Fibroblast of mammary gland (primary cell): ENCODE results near the gene XYLT1.

Experiments
- DNase-seq: peaks from one replicate; pipeline ENCODE4 v3.0.0-alpha.2; 2010; ENCODE audit warnings: low read depth
- H3K4me3 ChIP-seq: 2 replicates; pipeline ENCODE4 v1.5.1; 2011; ENCODE audit warnings: low read depth, mild to moderate bottlenecking, low read length, moderate library complexity; ENCODE audit not compliant: control insufficient read depth
- TF ChIP-seq, protein P1 (sequence below): conservative IDR thresholded peaks from 2 replicates; pipeline ENCODE4 v1.5.1; 2011; ENCODE audit warnings: low read depth, low read length, inconsistent platforms; ENCODE audit not compliant: control insufficient read depth, insufficient read depth

XYLT1 gene

DNA sequence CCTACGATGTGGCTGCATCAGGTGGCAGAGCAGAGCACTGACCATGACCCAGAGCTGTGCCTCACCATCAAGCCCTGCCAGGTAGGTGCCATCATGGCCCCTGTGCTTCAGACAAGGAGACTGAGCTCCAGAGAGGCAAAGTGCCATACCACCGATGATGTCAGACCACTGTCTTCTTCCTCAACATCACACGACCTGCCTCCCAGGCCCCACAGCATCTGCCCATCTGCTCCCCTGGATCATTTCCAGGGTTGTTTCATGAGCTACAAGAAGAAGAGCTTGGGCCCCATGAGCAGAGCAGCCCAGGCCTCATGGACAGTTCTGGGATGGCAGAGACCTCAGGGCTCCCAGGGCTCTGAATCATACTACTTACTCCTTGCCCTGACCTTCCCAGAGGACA, 9.9 kb downstream of the XYLT1 start:
- TF ChIP-seq, protein P1, sequence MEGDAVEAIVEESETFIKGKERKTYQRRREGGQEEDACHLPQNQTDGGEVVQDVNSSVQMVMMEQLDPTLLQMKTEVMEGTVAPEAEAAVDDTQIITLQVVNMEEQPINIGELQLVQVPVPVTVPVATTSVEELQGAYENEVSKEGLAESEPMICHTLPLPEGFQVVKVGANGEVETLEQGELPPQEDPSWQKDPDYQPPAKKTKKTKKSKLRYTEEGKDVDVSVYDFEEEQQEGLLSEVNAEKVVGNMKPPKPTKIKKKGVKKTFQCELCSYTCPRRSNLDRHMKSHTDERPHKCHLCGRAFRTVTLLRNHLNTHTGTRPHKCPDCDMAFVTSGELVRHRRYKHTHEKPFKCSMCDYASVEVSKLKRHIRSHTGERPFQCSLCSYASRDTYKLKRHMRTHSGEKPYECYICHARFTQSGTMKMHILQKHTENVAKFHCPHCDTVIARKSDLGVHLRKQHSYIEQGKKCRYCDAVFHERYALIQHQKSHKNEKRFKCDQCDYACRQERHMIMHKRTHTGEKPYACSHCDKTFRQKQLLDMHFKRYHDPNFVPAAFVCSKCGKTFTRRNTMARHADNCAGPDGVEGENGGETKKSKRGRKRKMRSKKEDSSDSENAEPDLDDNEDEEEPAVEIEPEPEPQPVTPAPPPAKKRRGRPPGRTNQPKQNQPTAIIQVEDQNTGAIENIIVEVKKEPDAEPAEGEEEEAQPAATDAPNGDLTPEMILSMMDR = no peak
- H3K4me3 ChIP-seq = no peak overlapping the region
- peak; percentile 74 for DNase-seq

DNA sequence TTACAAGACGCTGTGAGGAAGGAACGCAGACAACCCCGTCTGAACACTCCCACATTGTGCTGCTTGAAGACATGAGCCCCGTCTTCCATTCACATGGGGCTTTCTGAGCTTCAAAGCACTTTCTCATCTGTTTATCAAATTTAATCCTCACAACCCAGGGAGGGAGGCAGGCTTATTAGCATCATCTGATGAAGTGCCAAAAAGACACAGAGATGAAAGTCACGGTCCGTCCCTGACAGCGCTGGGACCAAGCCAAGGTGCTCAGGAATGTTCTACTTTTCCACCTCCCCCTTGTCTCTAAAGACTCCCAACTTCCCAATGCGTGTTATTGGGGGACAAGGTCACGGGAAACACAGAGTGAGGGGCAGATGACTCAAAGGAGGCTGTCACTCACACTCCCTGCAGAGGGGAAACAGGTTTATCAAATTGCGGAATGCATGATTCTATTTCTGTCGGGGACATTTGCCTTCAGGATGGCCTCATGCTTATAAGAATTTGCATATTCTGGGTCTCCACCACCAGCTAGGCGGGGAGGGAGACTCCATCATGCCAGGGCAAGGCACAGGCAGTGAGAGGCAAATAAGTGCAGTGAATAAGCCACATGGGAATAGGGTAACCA, 10.7 kb downstream of the XYLT1 start:
- no peak overlapping the region for H3K4me3 ChIP-seq
- peak; percentile 46 for DNase-seq

DNA sequence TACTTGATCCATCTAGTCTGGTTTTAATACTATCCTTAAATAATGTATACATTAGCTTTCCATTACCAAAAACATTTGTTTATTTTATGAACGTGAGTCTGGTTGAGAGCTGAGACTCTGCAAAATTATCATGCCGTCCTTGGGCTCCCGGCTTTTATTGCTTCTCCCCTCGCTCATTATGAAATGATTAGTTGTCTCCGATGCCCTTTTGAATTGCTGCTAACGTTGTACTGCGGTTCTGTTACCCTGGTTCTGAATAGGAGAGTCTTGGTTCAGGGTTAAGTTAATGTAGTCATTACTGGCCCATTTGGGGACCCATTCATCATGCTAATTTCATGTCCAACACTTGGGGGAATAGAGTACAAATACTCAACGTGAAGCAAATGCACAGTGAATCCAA, 12.8 kb downstream of the XYLT1 start:
- TF ChIP-seq, protein P1 = no peak
- no peak overlapping the region for H3K4me3 ChIP-seq

More for the DNA sequence above, 10.7 kb downstream of the XYLT1 start:
- TF ChIP-seq, protein P1 = no peak

DNA sequence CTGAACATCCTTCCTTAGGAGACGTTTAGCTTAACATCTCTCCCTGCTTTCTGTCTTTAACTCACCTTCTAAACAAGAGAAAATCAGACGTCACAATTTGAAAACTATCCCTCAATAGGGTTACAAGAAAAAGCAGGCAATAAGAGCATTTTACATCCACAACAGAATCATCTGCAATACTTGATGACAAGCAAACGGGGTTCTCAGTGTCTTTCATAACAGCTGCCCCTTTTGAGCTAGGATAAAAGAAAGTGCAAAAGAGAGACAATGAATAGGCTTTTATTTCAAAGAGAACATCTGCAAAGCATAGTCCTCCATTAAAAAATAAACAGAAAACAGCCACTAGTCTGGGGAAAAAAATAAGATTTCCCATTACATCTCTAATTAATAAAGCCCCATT, 13.2 kb downstream of the XYLT1 start:
- TF ChIP-seq, protein P1 = no peak
- no peak for DNase-seq
- H3K4me3 ChIP-seq = no peak overlapping the region

More for the DNA sequence above, 12.8 kb downstream of the XYLT1 start:
- no peak for DNase-seq

DNA sequence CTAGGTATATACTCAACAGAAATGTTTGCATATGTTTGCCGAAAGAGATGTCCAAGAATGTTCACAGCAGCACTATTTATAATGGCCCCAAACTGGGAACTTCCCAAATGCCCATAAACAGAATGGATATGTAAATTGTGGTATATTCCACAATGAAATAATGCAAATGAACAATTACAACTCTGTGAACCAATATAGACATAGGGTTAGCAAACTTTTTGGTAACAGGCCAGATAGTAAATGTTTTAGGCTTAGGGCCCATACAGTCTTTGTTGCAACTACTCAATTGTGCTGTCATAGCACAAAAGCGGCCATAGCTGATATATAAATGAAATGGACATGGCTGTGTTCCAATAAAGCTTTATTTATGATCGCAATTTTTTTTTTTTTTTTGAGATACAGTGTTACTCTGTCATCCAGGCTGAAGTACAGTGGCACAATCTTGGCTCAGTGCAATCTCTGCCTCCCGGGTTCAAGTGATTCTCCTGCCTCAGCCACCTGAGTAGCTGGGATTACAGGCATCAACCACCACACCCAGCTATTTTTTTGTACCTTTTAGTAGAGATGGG, 16.5 kb downstream of the XYLT1 start:
- TF ChIP-seq, protein P1 = no peak
- DNase-seq = no peak
- no peak overlapping the region for H3K4me3 ChIP-seq

DNA sequence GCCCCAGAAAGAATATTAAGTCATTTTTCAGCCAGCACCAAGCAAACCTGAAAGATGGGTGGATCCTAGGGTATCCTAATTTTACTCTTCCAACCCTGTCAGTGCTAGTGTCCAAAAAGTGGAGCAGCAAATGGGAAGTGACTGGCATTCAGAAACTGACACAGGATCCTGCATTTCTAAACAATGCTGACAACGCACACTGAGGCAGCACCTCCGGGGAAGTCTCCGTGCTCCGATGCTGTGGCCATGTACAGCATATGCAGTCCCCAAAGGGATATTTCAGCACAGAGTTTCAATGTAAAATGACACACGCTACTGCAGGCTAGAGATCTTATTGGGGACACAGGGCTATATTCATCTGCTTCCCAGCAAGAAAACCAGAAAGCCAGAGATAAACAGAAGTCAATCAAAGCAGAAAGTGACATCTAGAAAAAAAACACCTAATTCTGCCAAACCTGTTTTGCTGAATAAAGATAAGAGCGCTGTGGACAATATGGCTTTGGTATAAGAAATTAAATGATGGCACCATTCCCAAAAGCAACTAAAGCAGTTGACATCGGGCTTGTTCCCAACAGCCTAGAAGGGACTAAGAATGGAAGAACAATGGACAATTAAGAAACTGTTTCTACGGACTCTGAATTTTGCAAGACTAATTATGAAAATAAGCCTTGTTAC, 17.3 kb downstream of the XYLT1 start:
- H3K4me3 ChIP-seq = no peak overlapping the region
- TF ChIP-seq, protein P1 = no peak
- no peak for DNase-seq
